Stimulated activated CD8-positive, alpha-beta memory T cell treated with anti-CD3 and anti-CD28 coated beads, Interleukin-12 subunit alpha, Interleukin-12 subunit beta, amount 100 ng/mL, for 24 hours (primary cell): Measurements from ENCODE around the gene SLC35F3.

Source experiments
- DNase-seq: peaks from one replicate; pipeline ENCODE4 v3.0.0-alpha.2; 2020; ENCODE audit errors: extremely low read depth

Gene SLC35F3

GRCh38 chr1:233972563-233972950, 68.1 kb downstream of the SLC35F3 start:
- DNase-seq: no peak

- no peak for DNase-seq
These were observed 68.6 kb downstream of the SLC35F3 start for GRCh38 chr1:233972951-233973635.

GRCh38 chr1:233975486-233975885, 71.0 kb downstream of the SLC35F3 start:
- no peak for DNase-seq

- no peak for DNase-seq
These were observed 76.7 kb downstream of the SLC35F3 start for GRCh38 chr1:233981042-233981675.

- no peak for DNase-seq
These were observed 78.5 kb downstream of the SLC35F3 start for GRCh38 chr1:233982827-233983518.

GRCh38 chr1:233983811-233984210, 79.3 kb downstream of the SLC35F3 start:
- no peak for DNase-seq

- DNase-seq: no peak
These were observed 84.7 kb downstream of the SLC35F3 start for GRCh38 chr1:233988963-233989696.

- no peak for DNase-seq
These were observed 86.0 kb downstream of the SLC35F3 start for GRCh38 chr1:233990486-233990885.

- no peak for DNase-seq
These were observed 89.2 kb downstream of the SLC35F3 start for GRCh38 chr1:233993651-233994050.

- DNase-seq: no peak
These were observed 89.6 kb downstream of the SLC35F3 start for GRCh38 chr1:233994112-233994511.

- DNase-seq: no peak
These were observed 94.0 kb downstream of the SLC35F3 start for GRCh38 chr1:233998456-233998855.

- DNase-seq: no peak
These were observed 94.4 kb downstream of the SLC35F3 start for GRCh38 chr1:233998891-233999290.

- no peak for DNase-seq
These were observed 96.1 kb downstream of the SLC35F3 start for GRCh38 chr1:234000557-234001041.

GRCh38 chr1:234001817-234002216, 97.3 kb downstream of the SLC35F3 start:
- DNase-seq: no peak

GRCh38 chr1:234004591-234004990, 100.1 kb downstream of the SLC35F3 start:
- DNase-seq: no peak

GRCh38 chr1:234007684-234008083, 103.2 kb downstream of the SLC35F3 start:
- no peak for DNase-seq

- DNase-seq: no peak
These were observed 104.1 kb downstream of the SLC35F3 start for GRCh38 chr1:234008591-234008990.

- DNase-seq: no peak
These were observed 105.2 kb downstream of the SLC35F3 start for GRCh38 chr1:234009668-234010067.

GRCh38 chr1:234014208-234014607, 109.7 kb downstream of the SLC35F3 start:
- no peak for DNase-seq

- DNase-seq: no peak
These were observed 114.3 kb downstream of the SLC35F3 start for GRCh38 chr1:234018816-234019215.

GRCh38 chr1:234019387-234019786, 114.9 kb downstream of the SLC35F3 start:
- DNase-seq: no peak

GRCh38 chr1:234022302-234022701, 117.8 kb downstream of the SLC35F3 start:
- no peak for DNase-seq
